ENCODE measurements around the gene AIFM2. TPM values are rescaled to one million over a fixed set of nuclear protein-coding genes. Genes with fewer than 3 reads are reported as not detected.
A peak's percentile ranks its signal among the peaks of the same experiment; 100 is the strongest.

The AIFM2 gene
- total and polyA plus RNA-seq, 2 of the 13 experiments (the other 11 are each of a cell fraction or from before 2014, with no cell fraction given): 20.3 to 29.5 TPM

- TF ChIP-seq ZNF281 (CRISPR knock-in tag; IDR thresholded peaks at IDR 0.05; ENCODE audit: borderline replicate concordance): no peak
- no peak for TF ChIP-seq ELK4 (CRISPR knock-in tag; IDR thresholded peaks at IDR 0.05; ENCODE audit: borderline replicate concordance)
- no peak for TF ChIP-seq NBN (conservative IDR thresholded peaks at IDR 0.05)
- no peak for TF ChIP-seq CENPT (CRISPR knock-in tag; IDR thresholded peaks at IDR 0.05; ENCODE audit: low read depth)
- no peak for TF ChIP-seq GLMP (CRISPR knock-in tag; IDR thresholded peaks at IDR 0.05; ENCODE audit: borderline replicate concordance)
- no peak for TF ChIP-seq THAP7 (CRISPR knock-in tag; IDR thresholded peaks at IDR 0.05)
- TF ChIP-seq ZNF513 (CRISPR knock-in tag; conservative IDR thresholded peaks at IDR 0.05): no peak
- TF ChIP-seq KLF12 (CRISPR knock-in tag; IDR thresholded peaks at IDR 0.05; ENCODE audit: borderline replicate concordance): no peak
- TF ChIP-seq ZSCAN30 (CRISPR knock-in tag; IDR thresholded peaks at IDR 0.05): no peak
- TF ChIP-seq DPF2 (CRISPR knock-in tag; IDR thresholded peaks at IDR 0.05; ENCODE audit: borderline replicate concordance, low read depth): no peak; the same call in 1 of the 2 replicates
- peak; percentile 29; the same call in 1 of the 2 replicates for TF ChIP-seq MYC (CRISPR knock-in tag; IDR thresholded peaks at IDR 0.05; ENCODE audit: borderline replicate concordance)
- peak; percentile 84; the same call in 1 of the 2 replicates for TF ChIP-seq ZNF644 (CRISPR knock-in tag; IDR thresholded peaks at IDR 0.05; ENCODE audit: low read depth)
- no peak for TF ChIP-seq GABPA (IDR thresholded peaks at IDR 0.05; ENCODE audit: low read depth, low read length)
- no peak for TF ChIP-seq GABPA (CRISPR knock-in tag; IDR thresholded peaks at IDR 0.05; ENCODE audit: low read depth)
- TF ChIP-seq GZF1 (CRISPR knock-in tag; IDR thresholded peaks at IDR 0.05): no peak
- TF ChIP-seq MNT (IDR thresholded peaks at IDR 0.05): peak; percentile 22; the same call in 1 of the 2 replicates
- TF ChIP-seq MEIS1 (CRISPR knock-in tag; IDR thresholded peaks at IDR 0.05; ENCODE audit: borderline replicate concordance): no peak
- no peak for TF ChIP-seq ZNF44 (CRISPR knock-in tag; IDR thresholded peaks at IDR 0.05)
- peak; percentile 91 for TF ChIP-seq SAP130 (CRISPR knock-in tag; IDR thresholded peaks at IDR 0.05; ENCODE audit: low read depth)
- no peak for TF ChIP-seq ZNF550 (CRISPR knock-in tag; IDR thresholded peaks at IDR 0.05; ENCODE audit: borderline replicate concordance)
- no peak; the same call in 1 of the 2 replicates for TF ChIP-seq ELF1 (CRISPR knock-in tag; IDR thresholded peaks at IDR 0.05)
- TF ChIP-seq ZFYVE20 (CRISPR knock-in tag; IDR thresholded peaks at IDR 0.05; ENCODE audit: borderline replicate concordance, low read depth): no peak
- TF ChIP-seq HOXA9 (CRISPR knock-in tag; IDR thresholded peaks at IDR 0.05; ENCODE audit: borderline replicate concordance): no peak
Measured at GRCh38 chr10:70090951-70091350, 41.7 kb downstream of the AIFM2 start (continued).

All from HepG2 (cell line).